GM18867 (cell line): ENCODE data around the gene GRID2.

Experiments used
- ATAC-seq: cut with Tn5 transposase; IDR thresholded peaks from one replicate; pipeline ENCODE4 v1.9.1; 2021; ENCODE audit warnings: mild to moderate bottlenecking, moderate library complexity; ENCODE audit not compliant: unreplicated experiment

Gene GRID2

GRCh38 chr4:93772858-93773257, 1469.1 kb downstream of the GRID2 start:
- ATAC-seq = no peak

- ATAC-seq = no peak
Observed at GRCh38 chr4:93775551-93775950, 1471.8 kb downstream of the GRID2 start.

GRCh38 chr4:93776386-93777080, 1472.8 kb downstream of the GRID2 start:
- ATAC-seq = no peak

GRCh38 chr4:93777081-93777460, 1473.3 kb downstream of the GRID2 start:
- no peak for ATAC-seq

- ATAC-seq = no peak
Observed at GRCh38 chr4:93779228-93779627, 1475.5 kb downstream of the GRID2 start.

GRCh38 chr4:93780080-93780479, 1476.3 kb downstream of the GRID2 start:
- ATAC-seq = no peak

- ATAC-seq = no peak
Observed at GRCh38 chr4:93781198-93781597, 1477.4 kb downstream of the GRID2 start.

GRCh38 chr4:93786149-93786548, 1482.4 kb downstream of the GRID2 start:
- no peak for ATAC-seq

- peak; percentile 72 for ATAC-seq
Observed at GRCh38 chr4:93788712-93789111, 1484.9 kb downstream of the GRID2 start.

- ATAC-seq = peak; percentile 81
Observed at GRCh38 chr4:93791570-93792195, 1487.9 kb downstream of the GRID2 start.

- ATAC-seq = no peak
Observed at GRCh38 chr4:93802045-93802444, 1498.3 kb downstream of the GRID2 start.

- ATAC-seq = no peak
Observed at GRCh38 chr4:93809773-93810172, 1506.0 kb downstream of the GRID2 start.

- ATAC-seq = no peak
Observed at GRCh38 chr4:93810340-93810992, 1506.7 kb downstream of the GRID2 start.

GRCh38 chr4:93813092-93813491, 1509.3 kb downstream of the GRID2 start:
- no peak for ATAC-seq

GRCh38 chr4:93814141-93814540, 1510.4 kb downstream of the GRID2 start:
- no peak for ATAC-seq

- ATAC-seq = peak; percentile 74
Observed at GRCh38 chr4:93814722-93815121, 1511.0 kb downstream of the GRID2 start.
